ENCODE results near the gene MKNK2.

DNA sequence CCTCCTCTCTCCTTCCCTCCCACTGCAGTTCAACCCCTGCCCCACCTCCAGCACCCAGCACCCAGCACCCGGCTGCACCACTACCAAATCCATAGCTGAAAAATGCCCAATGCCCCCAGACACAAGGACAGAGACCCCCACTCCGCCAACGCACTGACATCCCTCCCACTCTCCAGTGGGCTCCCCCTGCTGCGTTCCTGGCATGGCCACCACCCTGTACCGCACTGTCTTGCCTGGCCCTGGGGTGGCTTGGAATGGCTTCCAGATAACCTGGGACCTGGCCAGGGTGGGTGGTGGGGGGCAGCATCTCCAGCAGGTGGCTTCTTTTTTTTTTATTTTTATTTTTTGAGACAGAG lies 5.8 kb upstream of the MKNK2 start:
- TF ChIP-seq CTCF (IDR thresholded peaks at IDR 0.05; ENCODE audit: low read depth, low read length), result no peak
- no peak for TF ChIP-seq POLR2A (IDR thresholded peaks at IDR 0.05; ENCODE audit: extremely low read depth, insufficient read length)
- TF ChIP-seq, protein P1, sequence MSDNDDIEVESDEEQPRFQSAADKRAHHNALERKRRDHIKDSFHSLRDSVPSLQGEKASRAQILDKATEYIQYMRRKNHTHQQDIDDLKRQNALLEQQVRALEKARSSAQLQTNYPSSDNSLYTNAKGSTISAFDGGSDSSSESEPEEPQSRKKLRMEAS (IDR thresholded peaks at IDR 0.05; ENCODE audit: low read depth, low read length), result no peak
- TF ChIP-seq MYC (IDR thresholded peaks at IDR 0.05; ENCODE audit: low read depth, low read length), result no peak

Measured in NB4 (cell line).